Vagina (tissue), 2 donors: ENCODE measurements around the gene TOP2B. TPM values are rescaled to one million over a fixed set of nuclear protein-coding genes. Genes with fewer than 3 reads are reported as not detected.

Experiments used
- DNase-seq, 2 donors: peaks; one replicate each; pipeline ENCODE4 v3.0.0-alpha.2; 2017; ENCODE audit errors: extremely low spot score in 2 of 2
- H3K27ac ChIP-seq: fragments of 200-600 bp; sonication (generic); one replicate; pipeline ENCODE4 v1.5.1; 2019
- H3K27me3 ChIP-seq: fragments of 200-600 bp; sonication (generic); one replicate; pipeline ENCODE4 v1.5.1; 2019
- H3K36me3 ChIP-seq, 2 donors: fragments of 200-600 bp; sonication (generic); one replicate each; pipeline ENCODE4 v1.5.1; 2017 to 2019
- H3K4me1 ChIP-seq: fragments of 200-600 bp; sonication (generic); one replicate; pipeline ENCODE4 v1.5.1; 2019
- H3K4me3 ChIP-seq, 2 donors: fragments of 200-600 bp; sonication (generic); 1 replicate in 1 of 2; 2 replicates in 1 of 2; pipeline ENCODE4 v1.5.1; 2016 to 2019
- H3K9me3 ChIP-seq: fragments of 200-600 bp; sonication (generic); one replicate; pipeline ENCODE4 v1.5.1; 2019
- POLR2A ChIP-seq, 2 donors: fragments of 450-650 bp; IDR thresholded peaks; one replicate each; pipeline ENCODE4 v1.6.1; 2017; ENCODE audit warnings: antibody characterized with exemption in 2 of 2, mild to moderate bottlenecking in 2 of 2, moderate library complexity in 2 of 2
- POLR2AphosphoS5 ChIP-seq, 2 donors: sonication (generic); formaldehyde crosslinking; IDR thresholded peaks; one replicate each; pipeline ENCODE4 v1.9.0; 2017; ENCODE audit warnings: antibody characterized with exemption in 2 of 2, mild to moderate bottlenecking in 2 of 2, low read depth in 1 of 2; ENCODE audit not compliant: insufficient read depth in 1 of 2
- intact Hi-C: fragments of 100-400 bp; cut with DNase I; formaldehyde crosslinking; loops from one replicate; pipeline ENCODE4 v1.15.1; 2023
- total RNA-seq: library from RNA; depleted of rRNA; stranded (reverse); fragments of >200 nt; gene quantifications from one replicate; pipeline ENCODE4 v1.2.3, GENCODE V29; 2016
- TF ChIP-seq, protein P1 (sequence below), 3 experiments: fragments of 450-650 bp in 2 of 3; fragments of 200-600 bp in 1 of 3; sonication (generic) in 1 of 3; IDR thresholded peaks; one replicate each; pipeline ENCODE4 v1.5.1; 2017 to 2019; ENCODE audit warnings: antibody characterized with exemption in 3 of 3, mild to moderate bottlenecking in 2 of 3, moderate library complexity in 2 of 3

TOP2B gene
- total RNA-seq, 1 donor from 2014 or later, result 88.1 TPM

- Histone ChIP-seq H3K27me3 (no peaks in the 10 kb centered on the region), H3K27ac (no peak overlapping the region), H3K4me1 (no peaks in the 10 kb centered on the region), H3K4me3 (no peak overlapping the region), H3K9me3 (no peaks in the 10 kb centered on the region), H3K36me3 (no peaks in the 10 kb centered on the region)
- no peak for DNase-seq
- TF ChIP-seq, protein P1, sequence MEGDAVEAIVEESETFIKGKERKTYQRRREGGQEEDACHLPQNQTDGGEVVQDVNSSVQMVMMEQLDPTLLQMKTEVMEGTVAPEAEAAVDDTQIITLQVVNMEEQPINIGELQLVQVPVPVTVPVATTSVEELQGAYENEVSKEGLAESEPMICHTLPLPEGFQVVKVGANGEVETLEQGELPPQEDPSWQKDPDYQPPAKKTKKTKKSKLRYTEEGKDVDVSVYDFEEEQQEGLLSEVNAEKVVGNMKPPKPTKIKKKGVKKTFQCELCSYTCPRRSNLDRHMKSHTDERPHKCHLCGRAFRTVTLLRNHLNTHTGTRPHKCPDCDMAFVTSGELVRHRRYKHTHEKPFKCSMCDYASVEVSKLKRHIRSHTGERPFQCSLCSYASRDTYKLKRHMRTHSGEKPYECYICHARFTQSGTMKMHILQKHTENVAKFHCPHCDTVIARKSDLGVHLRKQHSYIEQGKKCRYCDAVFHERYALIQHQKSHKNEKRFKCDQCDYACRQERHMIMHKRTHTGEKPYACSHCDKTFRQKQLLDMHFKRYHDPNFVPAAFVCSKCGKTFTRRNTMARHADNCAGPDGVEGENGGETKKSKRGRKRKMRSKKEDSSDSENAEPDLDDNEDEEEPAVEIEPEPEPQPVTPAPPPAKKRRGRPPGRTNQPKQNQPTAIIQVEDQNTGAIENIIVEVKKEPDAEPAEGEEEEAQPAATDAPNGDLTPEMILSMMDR (IDR thresholded peaks at IDR 0.05), result no peak
- TF ChIP-seq POLR2A (IDR thresholded peaks at IDR 0.05), result no peak
- no peak for TF ChIP-seq POLR2AphosphoS5 (IDR thresholded peaks at IDR 0.05; ENCODE audit: insufficient read depth in 1 of 2, low read depth in 1 of 2)
- intact Hi-C loops, result no loop called here
These were observed 42.7 kb upstream of the TOP2B start for GRCh38 chr3:25707268-25707926.

GRCh38 chr3:25706213-25706612 lies 41.5 kb upstream of the TOP2B start:
- Histone ChIP-seq H3K4me3 (no peak overlapping the region), H3K27me3 (no peaks in the 10 kb centered on the region), H3K4me1 (no peaks in the 10 kb centered on the region), H3K27ac (no peak overlapping the region), H3K36me3 (no peaks in the 10 kb centered on the region), H3K9me3 (no peaks in the 10 kb centered on the region)
- intact Hi-C loops, result no loop called here
- TF ChIP-seq POLR2AphosphoS5 (IDR thresholded peaks at IDR 0.05; ENCODE audit: insufficient read depth in 1 of 2, low read depth in 1 of 2), result no peak
- no peak for DNase-seq

- intact Hi-C loops, result no loop called here
These were observed 32.8 kb upstream of the TOP2B start for GRCh38 chr3:25697553-25697952.

DNA sequence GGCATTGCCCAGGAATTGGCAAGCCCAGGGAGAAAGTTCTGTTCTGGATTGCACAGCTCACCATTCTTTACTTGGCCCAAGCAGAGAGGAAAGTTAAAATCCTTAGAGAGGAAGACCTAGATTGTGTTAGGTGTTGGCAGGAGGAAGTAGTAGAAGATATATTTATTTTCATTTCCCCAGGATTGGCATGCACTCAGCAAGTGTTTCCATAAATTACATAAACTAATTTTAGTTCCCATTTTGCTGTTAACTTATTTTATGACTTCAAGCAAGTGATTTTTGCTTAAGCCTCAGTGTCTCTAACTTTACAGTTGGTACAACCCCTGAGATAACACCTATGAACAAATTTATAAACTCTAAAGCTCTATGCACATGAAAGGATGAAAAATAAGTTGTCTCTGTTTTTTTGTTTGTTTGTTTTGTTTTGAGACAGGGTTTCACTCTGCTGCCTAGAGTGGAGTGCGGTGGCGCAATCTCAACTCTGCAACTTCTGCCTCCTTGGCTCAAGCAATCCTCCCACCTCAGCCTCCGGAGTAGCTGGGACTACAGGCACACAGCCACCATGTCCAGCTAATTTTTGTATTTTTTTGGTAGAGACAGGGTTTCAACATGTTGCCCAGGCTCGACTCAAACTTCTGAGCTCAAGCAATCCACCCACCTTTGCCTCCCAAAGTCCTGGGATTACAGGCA lies 31.2 kb upstream of the TOP2B start:
- TF ChIP-seq, protein P1 (IDR thresholded peaks at IDR 0.05), result no peak
- TF ChIP-seq POLR2A (IDR thresholded peaks at IDR 0.05) (no peak), POLR2AphosphoS5 (IDR thresholded peaks at IDR 0.05; ENCODE audit: insufficient read depth in 1 of 2, low read depth in 1 of 2) (no peak)
- H3K4me3 ChIP-seq, result no peak overlapping the region
- no peak overlapping the region for H3K27ac ChIP-seq
- intact Hi-C loops, result no loop called here
- H3K4me1 ChIP-seq, result peaks cover 10% of the 10 kb centered on the region
- no peak for DNase-seq
- H3K27me3 ChIP-seq, result no peaks in the 10 kb centered on the region
- H3K9me3 ChIP-seq, result no peaks in the 10 kb centered on the region
- no peaks in the 10 kb centered on the region for H3K36me3 ChIP-seq

More at GRCh38 chr3:25697553-25697952, 32.8 kb upstream of the TOP2B start:
- DNase-seq, result no peak
- Histone ChIP-seq H3K4me1 (no peaks in the 10 kb centered on the region), H3K27me3 (no peaks in the 10 kb centered on the region), H3K9me3 (no peaks in the 10 kb centered on the region), H3K27ac (no peak overlapping the region), H3K4me3 (no peak overlapping the region), H3K36me3 (no peaks in the 10 kb centered on the region)
- TF ChIP-seq POLR2A (IDR thresholded peaks at IDR 0.05) (no peak), POLR2AphosphoS5 (IDR thresholded peaks at IDR 0.05; ENCODE audit: insufficient read depth in 1 of 2, low read depth in 1 of 2) (no peak)
- TF ChIP-seq, protein P1 (IDR thresholded peaks at IDR 0.05), result no peak

DNA sequence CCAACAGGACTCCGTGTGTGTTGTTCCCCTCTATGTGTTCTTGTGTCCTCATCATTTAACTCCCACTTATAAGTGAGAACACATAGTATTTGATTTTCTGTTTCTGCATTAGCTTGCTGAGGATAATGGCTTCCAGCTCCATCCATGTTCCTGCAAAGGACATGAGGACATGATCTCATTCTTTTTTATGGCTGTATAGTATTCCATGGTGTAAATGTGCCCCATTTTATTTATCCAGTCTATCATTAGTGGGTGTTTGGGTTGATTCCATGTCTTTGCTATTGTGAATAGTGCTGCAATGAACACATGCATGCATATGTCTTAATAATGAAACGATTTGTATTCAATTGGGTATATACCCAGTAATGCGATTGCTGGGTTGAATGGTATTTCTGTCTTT lies 28.5 kb upstream of the TOP2B start:
- intact Hi-C loops, result no loop called here
- Histone ChIP-seq H3K9me3 (no peaks in the 10 kb centered on the region), H3K27ac (no peak overlapping the region), H3K27me3 (no peaks in the 10 kb centered on the region), H3K4me3 (no peak overlapping the region), H3K36me3 (no peaks in the 10 kb centered on the region), H3K4me1 (peaks cover 10% of the 10 kb centered on the region)
- TF ChIP-seq, protein P1 (IDR thresholded peaks at IDR 0.05), result no peak
- TF ChIP-seq POLR2A (IDR thresholded peaks at IDR 0.05) (no peak), POLR2AphosphoS5 (IDR thresholded peaks at IDR 0.05; ENCODE audit: insufficient read depth in 1 of 2, low read depth in 1 of 2) (no peak)
- DNase-seq, result no peak
